MM.1S (cell line): ENCODE results near the gene DOCK11.

Experiments
- CTCF ChIP-seq: fragments of 300-600 bp; sonication (generic); IDR thresholded peaks from 2 replicates; pipeline ENCODE4 v1.5.1; 2016; ENCODE audit warnings: antibody characterized with exemption, low read length, mixed read lengths
- EZH2 ChIP-seq: fragments of 300-600 bp; sonication (generic); optimal IDR thresholded peaks from 2 replicates; pipeline ENCODE3; 2017; ENCODE audit warnings: low read depth, mild to moderate bottlenecking, antibody characterized with exemption, low read length, mixed read lengths
- EZH2phosphoT487 ChIP-seq: fragments of 300-600 bp; sonication (generic); IDR thresholded peaks from 2 replicates; pipeline ENCODE4 v1.6.1; 2018; ENCODE audit warnings: antibody characterized with exemption, low read length

GRCh38 chrX:118484216-118484903 lies 11.3 kb upstream of the DOCK11 start:
- TF ChIP-seq CTCF (no peak), EZH2phosphoT487 (no peak), EZH2 (no peak)
